IPS DF 4.7 (cell line): ENCODE results near the gene ERMN.
A peak's percentile ranks its signal among the peaks of the same experiment; 100 is the strongest.

Experiments
- DNase-seq: peaks from one replicate; pipeline ENCODE4 v3.0.0-alpha.2; 2013; ENCODE audit warnings: low spot score; ENCODE audit errors: extremely low read depth

Gene ERMN

GRCh38 chr2:157333304-157334047 lies 7.9 kb upstream of the ERMN start:
- DNase-seq = no peak

- no peak for DNase-seq
These were observed 3.9 kb upstream of the ERMN start for GRCh38 chr2:157329524-157329923.

- peak; percentile 91 for DNase-seq
These were observed 2.2 kb upstream of the ERMN start for GRCh38 chr2:157327621-157328500.

GRCh38 chr2:157327200-157327599 lies 1.6 kb upstream of the ERMN start:
- no peak for DNase-seq

GRCh38 chr2:157326698-157327097 lies 1.1 kb upstream of the ERMN start:
- DNase-seq = no peak

- DNase-seq = no peak
These were observed 1.2 kb downstream of the ERMN start for GRCh38 chr2:157324331-157324843.

- no peak for DNase-seq
These were observed 3.2 kb downstream of the ERMN start for GRCh38 chr2:157322432-157322831.

- DNase-seq = no peak
These were observed 4.2 kb downstream of the ERMN start for GRCh38 chr2:157321466-157321865.

GRCh38 chr2:157320409-157320808 lies 5.2 kb downstream of the ERMN start:
- no peak for DNase-seq

GRCh38 chr2:157319795-157320194 lies 5.8 kb downstream of the ERMN start:
- no peak for DNase-seq

GRCh38 chr2:157318884-157319283 lies 6.7 kb downstream of the ERMN start:
- no peak for DNase-seq

GRCh38 chr2:157315901-157316300 lies 9.7 kb downstream of the ERMN start:
- DNase-seq = peak; percentile 25

- no peak for DNase-seq
These were observed 12.6 kb downstream of the ERMN start for GRCh38 chr2:157312866-157313486.

GRCh38 chr2:157311706-157312105 lies 13.9 kb downstream of the ERMN start:
- no peak for DNase-seq

GRCh38 chr2:157309878-157310277 lies 15.7 kb downstream of the ERMN start:
- no peak for DNase-seq

GRCh38 chr2:157307021-157307420 lies 18.6 kb downstream of the ERMN start:
- no peak for DNase-seq

GRCh38 chr2:157305723-157306110 lies 19.9 kb downstream of the ERMN start:
- no peak for DNase-seq

- DNase-seq = no peak
These were observed 20.6 kb downstream of the ERMN start for GRCh38 chr2:157304811-157305722.

GRCh38 chr2:157303612-157304011 lies 22.0 kb downstream of the ERMN start:
- no peak for DNase-seq

GRCh38 chr2:157302492-157303099 lies 23.0 kb downstream of the ERMN start:
- DNase-seq = peak; percentile 16
